ENCODE data around the gene PRELID3B.

Gene PRELID3B

GRCh38 chr20:58998656-58999055 is 43.9 kb downstream of the PRELID3B start:
- H3K27me3 ChIP-seq (ENCODE audit: insufficient read depth, low read length, poor library complexity, severe bottlenecking) = no peaks in the 10 kb centered on the region
- no peaks in the 10 kb centered on the region for H3K9me3 ChIP-seq (ENCODE audit: insufficient read depth, low read depth, low read length)
- H2AFZ ChIP-seq (ENCODE audit: low read length) = no peak overlapping the region
- no peaks in the 10 kb centered on the region for H3K9me2 ChIP-seq (replicated peaks; ENCODE audit: low read depth, low read length)
- H3K4me3 ChIP-seq (ENCODE audit: low read length, poor library complexity, severe bottlenecking) = no peak overlapping the region
- peaks cover 28% of the 10 kb centered on the region; the same call in 1 of the 2 replicates for H3K36me3 ChIP-seq (ENCODE audit: insufficient read depth, low read length)
- TF ChIP-seq, protein P1, sequence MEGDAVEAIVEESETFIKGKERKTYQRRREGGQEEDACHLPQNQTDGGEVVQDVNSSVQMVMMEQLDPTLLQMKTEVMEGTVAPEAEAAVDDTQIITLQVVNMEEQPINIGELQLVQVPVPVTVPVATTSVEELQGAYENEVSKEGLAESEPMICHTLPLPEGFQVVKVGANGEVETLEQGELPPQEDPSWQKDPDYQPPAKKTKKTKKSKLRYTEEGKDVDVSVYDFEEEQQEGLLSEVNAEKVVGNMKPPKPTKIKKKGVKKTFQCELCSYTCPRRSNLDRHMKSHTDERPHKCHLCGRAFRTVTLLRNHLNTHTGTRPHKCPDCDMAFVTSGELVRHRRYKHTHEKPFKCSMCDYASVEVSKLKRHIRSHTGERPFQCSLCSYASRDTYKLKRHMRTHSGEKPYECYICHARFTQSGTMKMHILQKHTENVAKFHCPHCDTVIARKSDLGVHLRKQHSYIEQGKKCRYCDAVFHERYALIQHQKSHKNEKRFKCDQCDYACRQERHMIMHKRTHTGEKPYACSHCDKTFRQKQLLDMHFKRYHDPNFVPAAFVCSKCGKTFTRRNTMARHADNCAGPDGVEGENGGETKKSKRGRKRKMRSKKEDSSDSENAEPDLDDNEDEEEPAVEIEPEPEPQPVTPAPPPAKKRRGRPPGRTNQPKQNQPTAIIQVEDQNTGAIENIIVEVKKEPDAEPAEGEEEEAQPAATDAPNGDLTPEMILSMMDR (conservative IDR thresholded peaks at IDR 0.05; ENCODE audit: low read length) = no peak
- TF ChIP-seq EZH2phosphoT487 (IDR thresholded peaks at IDR 0.05; ENCODE audit: borderline replicate concordance) = no peak
- no peaks in the 10 kb centered on the region for H3K79me2 ChIP-seq (ENCODE audit: insufficient read depth, low read length)
- H3F3A ChIP-seq (ENCODE audit: low read depth) = no peaks in the 10 kb centered on the region
- H3K9ac ChIP-seq (ENCODE audit: low read depth, low read length, poor library complexity, severe bottlenecking) = no peak overlapping the region
- H4K20me1 ChIP-seq (ENCODE audit: insufficient read depth, low read length, poor library complexity, severe bottlenecking) = no peaks in the 10 kb centered on the region
- H3K4me1 ChIP-seq (ENCODE audit: insufficient read depth, low read length, poor library complexity, severe bottlenecking) = no peaks in the 10 kb centered on the region
- no peak overlapping the region for H3K4me2 ChIP-seq (ENCODE audit: low read depth, low read length, poor library complexity, severe bottlenecking)

GRCh38 chr20:58997141-58997770 is 45.3 kb downstream of the PRELID3B start:
- Histone ChIP-seq H3K36me3 (ENCODE audit: insufficient read depth, low read length) (peaks cover 42% of the 10 kb centered on the region), H3K9me3 (ENCODE audit: insufficient read depth, low read depth, low read length) (no peaks in the 10 kb centered on the region), H3K9ac (ENCODE audit: low read depth, low read length, poor library complexity, severe bottlenecking) (no peak overlapping the region), H4K20me1 (ENCODE audit: insufficient read depth, low read length, poor library complexity, severe bottlenecking) (no peaks in the 10 kb centered on the region), H3K79me2 (ENCODE audit: insufficient read depth, low read length) (no peaks in the 10 kb centered on the region), H3K27me3 (ENCODE audit: insufficient read depth, low read length, poor library complexity, severe bottlenecking) (no peaks in the 10 kb centered on the region), H3K4me2 (ENCODE audit: low read depth, low read length, poor library complexity, severe bottlenecking) (no peak overlapping the region), H3F3A (ENCODE audit: low read depth) (no peaks in the 10 kb centered on the region), H3K9me2 (replicated peaks; ENCODE audit: low read depth, low read length) (no peaks in the 10 kb centered on the region), H3K4me1 (ENCODE audit: insufficient read depth, low read length, poor library complexity, severe bottlenecking) (no peaks in the 10 kb centered on the region), H2AFZ (ENCODE audit: low read length) (no peak overlapping the region), H3K4me3 (ENCODE audit: low read length, poor library complexity, severe bottlenecking) (no peak overlapping the region)
- TF ChIP-seq EZH2phosphoT487 (IDR thresholded peaks at IDR 0.05; ENCODE audit: borderline replicate concordance) = no peak
- TF ChIP-seq, protein P1 (conservative IDR thresholded peaks at IDR 0.05; ENCODE audit: low read length) = no peak

DNA sequence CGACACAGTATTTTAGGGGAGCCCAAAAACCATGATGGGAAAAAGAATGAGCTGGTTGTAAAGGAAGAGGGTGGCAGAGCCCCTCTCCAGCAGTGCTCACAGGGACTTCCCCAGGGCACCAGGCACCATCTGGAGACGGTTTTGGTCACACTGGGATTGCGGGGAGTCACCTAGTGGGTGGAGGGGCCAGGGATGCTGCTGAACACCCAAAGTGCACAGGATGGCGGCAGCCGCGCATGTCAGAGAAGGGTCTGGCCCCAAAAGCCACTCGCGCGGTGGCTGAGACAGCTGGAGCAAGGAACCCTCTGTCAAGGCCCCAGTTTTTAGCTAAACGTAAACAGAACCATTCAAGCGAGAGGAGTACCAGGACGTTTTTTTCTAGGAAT is 46.4 kb downstream of the PRELID3B start:
- H3K27me3 ChIP-seq (ENCODE audit: insufficient read depth, low read length, poor library complexity, severe bottlenecking) = no peaks in the 10 kb centered on the region
- H3K4me3 ChIP-seq (ENCODE audit: low read length, poor library complexity, severe bottlenecking) = no peak overlapping the region
- no peaks in the 10 kb centered on the region for H3K4me1 ChIP-seq (ENCODE audit: insufficient read depth, low read length, poor library complexity, severe bottlenecking)
- no peak overlapping the region for H3K4me2 ChIP-seq (ENCODE audit: low read depth, low read length, poor library complexity, severe bottlenecking)
- H3K79me2 ChIP-seq (ENCODE audit: insufficient read depth, low read length) = no peaks in the 10 kb centered on the region
- no peak for TF ChIP-seq EZH2phosphoT487 (IDR thresholded peaks at IDR 0.05; ENCODE audit: borderline replicate concordance)
- TF ChIP-seq, protein P1 (conservative IDR thresholded peaks at IDR 0.05; ENCODE audit: low read length) = no peak
- no peaks in the 10 kb centered on the region for H3K9me2 ChIP-seq (replicated peaks; ENCODE audit: low read depth, low read length)
- no peaks in the 10 kb centered on the region for H3K9me3 ChIP-seq (ENCODE audit: insufficient read depth, low read depth, low read length)
- peaks cover 52% of the 10 kb centered on the region for H3K36me3 ChIP-seq (ENCODE audit: insufficient read depth, low read length)
- H4K20me1 ChIP-seq (ENCODE audit: insufficient read depth, low read length, poor library complexity, severe bottlenecking) = no peaks in the 10 kb centered on the region
- no peaks in the 10 kb centered on the region for H3F3A ChIP-seq (ENCODE audit: low read depth)
- no peak overlapping the region for H3K9ac ChIP-seq (ENCODE audit: low read depth, low read length, poor library complexity, severe bottlenecking)
- no peak overlapping the region for H2AFZ ChIP-seq (ENCODE audit: low read length)

Data from Loucy (cell line).